Measurements from ENCODE around the gene TIPIN. TPM values are rescaled to one million over a fixed set of nuclear protein-coding genes. Genes with fewer than 3 reads are reported as not detected.
A peak's percentile ranks its signal among the peaks of the same experiment; 100 is the strongest.
"Not testable (repeated sequence)": the region's sequence is repeated elsewhere in the genome, so short reads cannot be mapped to it uniquely, and the experiment has no call there.

Gene TIPIN
- total and polyA plus RNA-seq, 3 donors from 2014 or later: 20.7 to 36.8 (median 31.7) TPM

DNA sequence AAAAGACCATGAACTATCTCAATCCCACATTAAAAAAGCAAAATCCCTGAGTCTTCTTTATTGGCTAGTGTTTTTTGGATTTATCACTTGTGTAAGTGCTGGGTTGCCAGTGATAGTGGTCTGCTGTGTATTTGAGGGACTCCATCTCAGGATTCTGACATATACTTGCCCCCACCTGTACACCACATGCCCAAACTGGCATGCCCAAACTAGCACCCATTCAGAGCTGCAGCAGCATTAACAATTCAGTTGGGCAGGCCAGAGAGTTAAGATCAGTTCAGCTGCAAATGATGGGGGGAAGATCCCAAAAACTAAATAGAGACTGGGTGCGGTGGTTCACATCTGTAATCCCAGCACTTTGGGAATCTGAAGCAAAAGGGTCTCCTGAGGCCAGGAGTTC is 6.3 kb upstream of the TIPIN start:
- TF ChIP-seq POLR2A (IDR thresholded peaks at IDR 0.05): no peak
- TF ChIP-seq, protein P1, sequence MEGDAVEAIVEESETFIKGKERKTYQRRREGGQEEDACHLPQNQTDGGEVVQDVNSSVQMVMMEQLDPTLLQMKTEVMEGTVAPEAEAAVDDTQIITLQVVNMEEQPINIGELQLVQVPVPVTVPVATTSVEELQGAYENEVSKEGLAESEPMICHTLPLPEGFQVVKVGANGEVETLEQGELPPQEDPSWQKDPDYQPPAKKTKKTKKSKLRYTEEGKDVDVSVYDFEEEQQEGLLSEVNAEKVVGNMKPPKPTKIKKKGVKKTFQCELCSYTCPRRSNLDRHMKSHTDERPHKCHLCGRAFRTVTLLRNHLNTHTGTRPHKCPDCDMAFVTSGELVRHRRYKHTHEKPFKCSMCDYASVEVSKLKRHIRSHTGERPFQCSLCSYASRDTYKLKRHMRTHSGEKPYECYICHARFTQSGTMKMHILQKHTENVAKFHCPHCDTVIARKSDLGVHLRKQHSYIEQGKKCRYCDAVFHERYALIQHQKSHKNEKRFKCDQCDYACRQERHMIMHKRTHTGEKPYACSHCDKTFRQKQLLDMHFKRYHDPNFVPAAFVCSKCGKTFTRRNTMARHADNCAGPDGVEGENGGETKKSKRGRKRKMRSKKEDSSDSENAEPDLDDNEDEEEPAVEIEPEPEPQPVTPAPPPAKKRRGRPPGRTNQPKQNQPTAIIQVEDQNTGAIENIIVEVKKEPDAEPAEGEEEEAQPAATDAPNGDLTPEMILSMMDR (IDR thresholded peaks at IDR 0.05): no peak
- 90 to 100% methylated on average over 1 of the region's 1 CpG for WGBS, 2 donors
- intact Hi-C loops (cut with DNase I; ENCODE audit: low total_unique reads): no loop called here
- Histone ChIP-seq H3K4me3 (no peak overlapping the region), H3K9me3 (no peaks in the 10 kb centered on the region), H3K27me3 (no peaks in the 10 kb centered on the region), H3K36me3 (ENCODE audit: low read depth, missing control alignments) (no peaks in the 10 kb centered on the region), H3K4me1 (no peaks in the 10 kb centered on the region), H3K27ac (no peak overlapping the region)
- DNase-seq: no peak

- H3K4me3 ChIP-seq; H3K27ac ChIP-seq; H3K9me3 ChIP-seq; intact Hi-C loops (cut with DNase I; ENCODE audit: low total_unique reads); DNase-seq; H3K27me3 ChIP-seq; H3K36me3 ChIP-seq (ENCODE audit: low read depth, missing control alignments); H3K4me1 ChIP-seq: not testable (repeated sequence)
- WGBS, 2 donors: 84 to 89% methylated on average over 15 of the region's 15 CpGs
Observed at GRCh38 chr15:66361745-66362460, 5.4 kb upstream of the TIPIN start.

- H3K36me3 ChIP-seq (ENCODE audit: low read depth, missing control alignments): no peaks in the 10 kb centered on the region
- TF ChIP-seq, protein P1 (IDR thresholded peaks at IDR 0.05): no peak
- TF ChIP-seq POLR2A (IDR thresholded peaks at IDR 0.05): no peak
- no peak overlapping the region for H3K27ac ChIP-seq
- WGBS, 2 donors: 87 to 88% methylated on average over 7 of the region's 7 CpGs
- H3K27me3 ChIP-seq: no peaks in the 10 kb centered on the region
- DNase-seq: no peak
- intact Hi-C loops (cut with DNase I; ENCODE audit: low total_unique reads): no loop called here
- no peaks in the 10 kb centered on the region for H3K9me3 ChIP-seq
- H3K4me3 ChIP-seq: no peak overlapping the region
- H3K4me1 ChIP-seq: no peaks in the 10 kb centered on the region
Observed at GRCh38 chr15:66359740-66360139, 3.3 kb upstream of the TIPIN start.

DNA sequence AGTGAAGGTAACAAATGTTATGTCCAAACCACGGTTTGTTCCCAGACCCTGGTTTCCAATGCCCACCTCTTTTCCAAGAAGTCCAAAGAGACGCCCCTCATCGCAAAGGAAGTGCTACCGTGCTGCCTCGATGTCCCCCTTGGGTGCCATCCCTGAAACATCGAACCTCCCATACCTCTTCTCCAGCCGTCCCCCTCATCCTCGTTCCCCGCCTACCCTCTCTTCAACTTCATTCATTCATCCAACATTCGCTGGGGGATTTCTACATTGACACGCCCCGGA is 467 bp downstream of the TIPIN start:
- no peaks in the 10 kb centered on the region for H3K9me3 ChIP-seq
- H3K4me3 ChIP-seq: peak overlapping the region; percentile 59 to 72
- H3K4me1 ChIP-seq: no peaks in the 10 kb centered on the region
- no peak for DNase-seq
- H3K27me3 ChIP-seq: no peaks in the 10 kb centered on the region
- TF ChIP-seq POLR2A (IDR thresholded peaks at IDR 0.05): no peak
- TF ChIP-seq, protein P1 (IDR thresholded peaks at IDR 0.05): no peak
- intact Hi-C loops (cut with DNase I; ENCODE audit: low total_unique reads): no loop called here
- WGBS, 2 donors: 0 to 3% methylated on average over 12 of the region's 12 CpGs
- H3K36me3 ChIP-seq (ENCODE audit: low read depth, missing control alignments): no peaks in the 10 kb centered on the region
- peak overlapping the region; percentile 52 to 64 for H3K27ac ChIP-seq

DNA sequence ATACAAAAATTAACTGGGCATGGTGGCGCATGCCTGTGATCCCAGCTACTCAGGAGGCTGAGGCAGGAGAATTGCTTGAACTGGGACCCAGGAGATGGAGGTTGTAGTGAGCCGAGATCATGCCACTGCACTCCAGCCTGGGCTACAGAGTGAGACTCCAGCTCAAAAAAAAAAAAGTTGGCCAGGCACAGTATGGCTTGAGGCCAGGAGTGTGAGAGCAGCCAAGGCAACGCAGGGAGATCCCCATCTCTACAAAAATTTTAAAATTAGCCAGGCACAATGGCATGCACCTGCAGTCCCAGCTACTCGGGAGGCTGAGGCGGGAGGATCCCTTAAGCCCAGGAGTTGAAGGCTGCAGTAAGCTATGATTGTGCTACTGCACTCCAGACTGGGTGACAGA is 8.0 kb downstream of the TIPIN start:
- H3K9me3 ChIP-seq; DNase-seq; H3K36me3 ChIP-seq (ENCODE audit: low read depth, missing control alignments); H3K27ac ChIP-seq; H3K4me3 ChIP-seq; intact Hi-C loops (cut with DNase I; ENCODE audit: low total_unique reads); H3K4me1 ChIP-seq; H3K27me3 ChIP-seq: not testable (repeated sequence)
- WGBS, 2 donors: 41 to 58% methylated on average over 5 of the region's 5 CpGs

DNA sequence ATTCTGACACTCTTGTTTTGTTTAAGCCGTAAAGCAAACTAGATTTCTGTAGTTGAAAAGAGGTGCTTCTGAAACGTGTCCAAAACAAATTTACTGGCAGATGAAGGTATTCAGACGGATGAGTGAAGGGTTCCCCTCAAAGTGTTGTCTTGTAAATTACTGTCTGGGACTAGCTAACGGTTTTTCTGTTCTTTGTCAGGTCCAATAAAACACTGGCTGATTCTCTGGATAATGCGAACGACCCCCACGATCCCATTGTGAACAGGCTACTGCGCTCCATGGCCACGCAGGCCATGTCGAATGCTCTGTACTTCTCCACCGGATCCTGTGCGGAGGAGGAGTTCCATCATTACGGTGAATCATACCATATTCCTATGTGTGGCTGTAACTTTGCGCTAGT is 27.7 kb downstream of the TIPIN start:
- intact Hi-C loops (cut with DNase I; ENCODE audit: low total_unique reads): no loop called here
- WGBS, 2 donors: 93% methylated on average over 14 of the region's 14 CpGs
- DNase-seq: no peak

More for the DNA sequence above, 27.7 kb downstream of the TIPIN start:
- no peaks in the 10 kb centered on the region for H3K27me3 ChIP-seq
- H3K4me1 ChIP-seq: no peaks in the 10 kb centered on the region
- H3K27ac ChIP-seq: no peak overlapping the region
- H3K9me3 ChIP-seq: no peaks in the 10 kb centered on the region
- H3K4me3 ChIP-seq: no peak overlapping the region
- no peaks in the 10 kb centered on the region for H3K36me3 ChIP-seq (ENCODE audit: low read depth, missing control alignments)
- TF ChIP-seq POLR2A (IDR thresholded peaks at IDR 0.05): no peak
- TF ChIP-seq, protein P1 (IDR thresholded peaks at IDR 0.05): no peak
